ENCODE measurements around the gene ARFGEF2.

Gene ARFGEF2

GRCh38 chr20:48959899-48960550 lies 38.5 kb downstream of the ARFGEF2 start:
- Histone ChIP-seq H3K4me3 (replicated peaks; ENCODE audit: low read depth, low read length) (no peak overlapping the region), H3K27me3 (replicated peaks; ENCODE audit: control insufficient read depth, insufficient read depth, low read length) (no peaks in the 10 kb centered on the region), H3K36me3 (ENCODE audit: control insufficient read depth, insufficient read depth, low read length) (peaks cover 14% of the 10 kb centered on the region)
- TF ChIP-seq CTCF (IDR thresholded peaks at IDR 0.05; ENCODE audit: insufficient read depth, low read length, poor library complexity, severe bottlenecking) = no peak
- no peak for DNase-seq (ENCODE audit: extremely low read depth, insufficient read length)

GRCh38 chr20:48962421-48962820 lies 40.9 kb downstream of the ARFGEF2 start:
- Histone ChIP-seq H3K27me3 (replicated peaks; ENCODE audit: control insufficient read depth, insufficient read depth, low read length) (no peaks in the 10 kb centered on the region), H3K36me3 (ENCODE audit: control insufficient read depth, insufficient read depth, low read length) (peaks cover 11% of the 10 kb centered on the region), H3K4me3 (replicated peaks; ENCODE audit: low read depth, low read length) (no peak overlapping the region)
- DNase-seq (ENCODE audit: extremely low read depth, insufficient read length) = no peak
- TF ChIP-seq CTCF (IDR thresholded peaks at IDR 0.05; ENCODE audit: insufficient read depth, low read length, poor library complexity, severe bottlenecking) = no peak

GRCh38 chr20:48962976-48963771 lies 41.7 kb downstream of the ARFGEF2 start:
- Histone ChIP-seq H3K36me3 (ENCODE audit: control insufficient read depth, insufficient read depth, low read length) (peaks cover 11% of the 10 kb centered on the region), H3K27me3 (replicated peaks; ENCODE audit: control insufficient read depth, insufficient read depth, low read length) (no peaks in the 10 kb centered on the region), H3K4me3 (replicated peaks; ENCODE audit: low read depth, low read length) (no peak overlapping the region)
- DNase-seq (ENCODE audit: extremely low read depth, insufficient read length) = no peak
- no peak for TF ChIP-seq CTCF (IDR thresholded peaks at IDR 0.05; ENCODE audit: insufficient read depth, low read length, poor library complexity, severe bottlenecking)

GRCh38 chr20:48965189-48965910 lies 43.8 kb downstream of the ARFGEF2 start:
- Histone ChIP-seq H3K36me3 (ENCODE audit: control insufficient read depth, insufficient read depth, low read length) (peaks cover 13% of the 10 kb centered on the region), H3K27me3 (replicated peaks; ENCODE audit: control insufficient read depth, insufficient read depth, low read length) (no peaks in the 10 kb centered on the region), H3K4me3 (replicated peaks; ENCODE audit: low read depth, low read length) (no peak overlapping the region)
- DNase-seq (ENCODE audit: extremely low read depth, insufficient read length) = no peak
- TF ChIP-seq CTCF (IDR thresholded peaks at IDR 0.05; ENCODE audit: insufficient read depth, low read length, poor library complexity, severe bottlenecking) = no peak

GRCh38 chr20:48970681-48971365 lies 49.3 kb downstream of the ARFGEF2 start:
- TF ChIP-seq CTCF (IDR thresholded peaks at IDR 0.05; ENCODE audit: insufficient read depth, low read length, poor library complexity, severe bottlenecking) = no peak
- no peaks in the 10 kb centered on the region for H3K27me3 ChIP-seq (replicated peaks; ENCODE audit: control insufficient read depth, insufficient read depth, low read length)
- no peak overlapping the region for H3K4me3 ChIP-seq (replicated peaks; ENCODE audit: low read depth, low read length)
- DNase-seq (ENCODE audit: extremely low read depth, insufficient read length) = no peak
- H3K36me3 ChIP-seq (ENCODE audit: control insufficient read depth, insufficient read depth, low read length) = peaks cover 19% of the 10 kb centered on the region
